ENCODE results near the gene LRRC51. TPM values are rescaled to one million over a fixed set of nuclear protein-coding genes. Genes with fewer than 3 reads are reported as not detected.

The LRRC51 gene
- total and polyA plus RNA-seq, 2 of the 4 experiments (the other 2 are of a cell fraction): 5.3 to 5.6 TPM

GRCh38 chr11:72038491-72038890 is 42.2 kb upstream of the LRRC51 start:
- Histone ChIP-seq H3K27ac (ENCODE audit: insufficient read depth, low read length) (peak overlapping the region; percentile 95), H3K4me3 (ENCODE audit: insufficient read depth, low read depth, low read length) (peak overlapping the region; percentile 76), H3K4ac (ENCODE audit: low read depth, low read length) (peak overlapping the region; percentile 96), H3K36me3 (ENCODE audit: control insufficient read depth, insufficient read depth, low read length) (peaks cover 11% of the 10 kb centered on the region), H2AK5ac (ENCODE audit: low read depth, low read length) (peak overlapping the region; percentile 100), H3K14ac (replicated peaks; ENCODE audit: low read depth, low read length) (peak overlapping the region; percentile 97), H3K9me3 (ENCODE audit: control insufficient read depth, insufficient read depth, low read length) (no peaks in the 10 kb centered on the region), H3K4me1 (ENCODE audit: control insufficient read depth, insufficient read depth, low read length) (peaks cover 10% of the 10 kb centered on the region), H3K79me1 (ENCODE audit: low read depth in 1 of 2, low read length in 2 of 2) (peaks cover 3 to 88% of the 10 kb centered on the region in 2 experiments), H3K18ac (ENCODE audit: low read depth, low read length) (peak overlapping the region; percentile 93), H3K23ac (ENCODE audit: low read depth, low read length) (peak overlapping the region; percentile 97), H4K5ac (ENCODE audit: low read depth, low read length) (peak overlapping the region; percentile 95), H4K8ac (ENCODE audit: low read depth in 2 of 2, low read length in 2 of 2) (peak overlapping the region; percentile 100; a peak in 3 of 4 replicates), H3K56ac (ENCODE audit: extremely low read depth, insufficient read depth, low read length) (peak overlapping the region; percentile 98), H2BK5ac (ENCODE audit: low read depth, low read length, poor library complexity, severe bottlenecking) (peak overlapping the region; percentile 96), H2AK9ac (replicated peaks; ENCODE audit: low read depth, low read length, poor library complexity) (peak overlapping the region; percentile 100), H2BK15ac (ENCODE audit: low read depth, low read length) (no peak overlapping the region), H3K27me3 (ENCODE audit: control insufficient read depth, insufficient read depth, low read length) (no peaks in the 10 kb centered on the region), H2AFZ (replicated peaks; ENCODE audit: low read length, poor library complexity) (no peak overlapping the region), H3K9ac (ENCODE audit: low read depth, low read length) (peak overlapping the region; percentile 99), H2BK120ac (ENCODE audit: low read depth, low read length) (peak overlapping the region; percentile 68; the same call in 1 of the 2 replicates), H4K91ac (ENCODE audit: insufficient read depth, low read depth, low read length) (peak overlapping the region; percentile 98), H4K20me1 (ENCODE audit: insufficient read depth, low read length) (peaks cover 35% of the 10 kb centered on the region), H3K9me1 (ENCODE audit: insufficient read depth, low read length) (peaks cover 16% of the 10 kb centered on the region), H3K4me2 (ENCODE audit: low read depth, low read length) (peak overlapping the region; percentile 91), H2BK20ac (ENCODE audit: low read depth, low read length) (peak overlapping the region; percentile 57; the same call in 1 of the 2 replicates)
- DNase-seq: peak; percentile 72
- TF ChIP-seq MAZ (IDR thresholded peaks at IDR 0.05; ENCODE audit: borderline replicate concordance, low read depth, low read length) (peak; percentile 45; the same call in 1 of the 2 replicates), ELK1 (IDR thresholded peaks at IDR 0.05; ENCODE audit: borderline replicate concordance, low read depth, low read length) (no peak), RFX5 (IDR thresholded peaks at IDR 0.05; ENCODE audit: low read depth, low read length) (no peak), CEBPB (IDR thresholded peaks at IDR 0.05; ENCODE audit: low read depth, low read length) (no peak)
- intact Hi-C loops (cut with micrococcal nuclease) (no loop called here), dilution Hi-C loops (cut with HindIII; ENCODE audit: low sequenced_read_pairs, unreplicated experiment) (no loop called here), in situ Hi-C loops (cut with MboI; ENCODE audit: low sequenced_read_pairs) (loop anchor here (5.0 kb wide), 1 partner anchor 39 kb away; no protein-coding TSS in a partner anchor)
- peak; percentile 41 for ATAC-seq (ENCODE audit: low read depth)
- ChIA-PET POLR2A (ENCODE audit: unreplicated experiment) (interaction anchor here (0.6 to 1.3 kb wide), 4 partner anchors 10 to 106 kb away, joined by 3 to 4 read pairs (median 4); no protein-coding TSS in a partner anchor), CTCF (interaction anchor here (0.6 to 4.0 kb wide), 6 partner anchors 13 to 106 kb away, joined by 3 to 12 read pairs (median 3); no protein-coding TSS in a partner anchor)
- BruUV-seq (replicated peaks): no TSS peak
- WGBS, 2 experiments (ENCODE audit: extremely low coverage in 2 of 2, insufficient read length in 1 of 2): 0% methylated on average over 1 of the region's 2 CpGs; no CpG with 5 or more reads in 1 of the 2 experiments
